Caco-2 (cell line): Measurements from ENCODE around the gene TCTA. TPM values are rescaled to one million over a fixed set of nuclear protein-coding genes. Genes with fewer than 3 reads are reported as not detected.

Experiments used
- total RNA-seq: library from RNA; stranded (reverse); gene quantifications from 2 replicates; pipeline ENCODE4 v1.2.3, GENCODE V29; 2022

The TCTA gene
- total RNA-seq, 1 experiment from 2014 or later, result 15.5 TPM

Other genes starting within 250 kb of the TCTA start
- 15.2 and 15.9 TPM in 2 replicates for gene CCDC71, start 246.1 kb upstream of the TCTA start, total RNA-seq
- gene KLHDC8B, start 240.8 kb upstream of the TCTA start, total RNA-seq, result 7.4 and 8.8 TPM in 2 replicates
- gene C3orf62, start 135.2 kb upstream of the TCTA start, total RNA-seq, result 5.5 and 6.5 TPM in 2 replicates
- 36.4 and 37.8 TPM in 2 replicates for gene USP4, start 72.4 kb upstream of the TCTA start, total RNA-seq
- gene GPX1, start 54.1 kb upstream of the TCTA start, total RNA-seq, result 197 and 201 TPM in 2 replicates
- 338 and 348 TPM in 2 replicates for gene RHOA, start 447 bp upstream of the TCTA start, total RNA-seq
- 1.6 and 2.5 TPM in 2 replicates for gene AMT, start 10.1 kb downstream of the TCTA start, total RNA-seq
- gene NICN1, start 16.9 kb downstream of the TCTA start, total RNA-seq, result 6.1 and 7.8 TPM in 2 replicates
- gene DAG1, start 57.8 kb downstream of the TCTA start, total RNA-seq, result 154 and 177 TPM in 2 replicates
- 0.77 and 0.93 TPM in 2 replicates for gene BSN, start 142.1 kb downstream of the TCTA start, total RNA-seq